Mesenteric fat pad (tissue), 1 donor: ENCODE data around the gene ZGPAT. TPM values are rescaled to one million over a fixed set of nuclear protein-coding genes. Genes with fewer than 3 reads are reported as not detected.

Experiments used
- DNase-seq: peaks from one replicate; pipeline ENCODE4 v3.0.0-alpha.2; 2020; ENCODE audit warnings: low spot score
- total RNA-seq: library from RNA; stranded (reverse); fragmentation: NEBNext Ultra II Directional; extraction: Animal tissue kit (Norgen Biotek cat#: 25700); gene quantifications from one replicate; pipeline ENCODE4 v1.2.1, GENCODE V29; 2021
- donor health status: DM: yes; HTN: yes; CAD: no.

ZGPAT gene
- total RNA-seq, 1 donor from 2014 or later: 26.7 TPM

- DNase-seq: no peak
Observed at GRCh38 chr20:63732118-63733095, 24.6 kb downstream of the ZGPAT start.

GRCh38 chr20:63733117-63733516 is 25.3 kb downstream of the ZGPAT start:
- no peak for DNase-seq

DNA sequence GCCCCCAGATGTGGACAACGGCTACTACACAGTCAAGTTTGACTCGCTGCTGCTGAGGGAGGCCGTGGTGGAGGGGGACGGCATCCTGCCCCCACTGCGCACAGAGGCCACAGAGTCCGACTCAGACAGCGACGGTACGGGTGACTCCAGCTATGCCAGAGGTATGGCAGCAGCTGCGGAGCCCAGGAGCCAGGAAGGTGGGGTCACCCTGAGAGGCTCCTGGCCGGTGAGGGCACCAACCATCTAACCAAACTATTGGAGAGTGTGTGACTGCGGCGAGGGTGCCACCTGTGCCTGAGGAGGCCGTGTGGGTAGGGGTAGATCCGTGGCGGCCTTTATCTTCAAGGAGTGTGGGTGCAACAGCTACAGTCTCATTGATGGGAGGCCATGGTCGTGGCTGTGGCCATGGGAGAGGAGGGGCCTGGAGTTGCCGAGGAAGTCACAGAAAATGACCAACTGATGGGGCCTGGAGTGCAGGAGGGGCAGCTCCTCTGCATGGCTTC is 25.8 kb downstream of the ZGPAT start:
- no peak for DNase-seq

GRCh38 chr20:63734111-63734945 is 26.5 kb downstream of the ZGPAT start:
- no peak for DNase-seq

DNA sequence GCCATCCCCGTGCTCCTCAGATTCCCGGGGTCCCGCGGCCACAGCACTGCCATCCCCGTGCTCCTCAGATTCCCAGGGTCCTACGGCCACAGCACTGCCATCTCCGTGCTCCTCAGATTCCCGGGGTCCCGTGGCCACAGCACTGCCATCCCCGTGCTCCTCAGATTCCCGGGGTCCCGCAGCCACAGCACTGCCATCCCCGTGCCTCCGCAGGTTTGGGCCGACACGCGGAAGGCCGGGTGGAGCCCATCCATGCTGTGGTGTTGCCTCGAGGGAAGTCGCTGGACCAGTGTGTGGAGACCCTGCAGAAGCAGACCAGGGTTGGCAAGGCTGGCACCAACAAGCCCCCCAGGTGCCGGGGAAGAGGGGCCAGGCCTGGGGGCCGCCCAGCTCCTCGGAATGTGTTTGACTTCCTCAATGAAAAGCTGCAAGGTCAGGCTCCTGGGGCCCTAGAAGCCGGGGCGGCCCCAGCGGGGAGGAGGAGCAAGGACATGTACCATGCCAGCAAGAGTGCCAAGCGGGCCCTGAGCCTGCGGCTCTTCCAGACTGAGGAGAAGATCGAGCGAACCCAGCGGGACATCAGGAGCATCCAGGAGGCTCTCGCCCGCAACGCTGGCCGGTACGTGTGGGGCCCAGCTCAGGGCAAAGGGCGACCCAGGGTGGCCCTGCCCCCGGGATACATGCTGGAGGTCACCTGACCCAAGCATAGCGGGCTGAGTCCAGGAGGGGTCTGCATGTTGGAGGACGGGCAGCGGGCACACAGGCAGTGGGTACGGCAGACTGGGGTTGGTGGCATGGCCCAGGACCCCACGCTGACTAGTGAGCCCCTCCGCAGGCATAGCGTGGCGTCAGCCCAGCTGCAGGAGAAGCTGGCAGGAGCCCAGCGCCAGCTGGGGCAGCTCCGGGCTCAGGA is 27.4 kb downstream of the ZGPAT start:
- no peak for DNase-seq

DNA sequence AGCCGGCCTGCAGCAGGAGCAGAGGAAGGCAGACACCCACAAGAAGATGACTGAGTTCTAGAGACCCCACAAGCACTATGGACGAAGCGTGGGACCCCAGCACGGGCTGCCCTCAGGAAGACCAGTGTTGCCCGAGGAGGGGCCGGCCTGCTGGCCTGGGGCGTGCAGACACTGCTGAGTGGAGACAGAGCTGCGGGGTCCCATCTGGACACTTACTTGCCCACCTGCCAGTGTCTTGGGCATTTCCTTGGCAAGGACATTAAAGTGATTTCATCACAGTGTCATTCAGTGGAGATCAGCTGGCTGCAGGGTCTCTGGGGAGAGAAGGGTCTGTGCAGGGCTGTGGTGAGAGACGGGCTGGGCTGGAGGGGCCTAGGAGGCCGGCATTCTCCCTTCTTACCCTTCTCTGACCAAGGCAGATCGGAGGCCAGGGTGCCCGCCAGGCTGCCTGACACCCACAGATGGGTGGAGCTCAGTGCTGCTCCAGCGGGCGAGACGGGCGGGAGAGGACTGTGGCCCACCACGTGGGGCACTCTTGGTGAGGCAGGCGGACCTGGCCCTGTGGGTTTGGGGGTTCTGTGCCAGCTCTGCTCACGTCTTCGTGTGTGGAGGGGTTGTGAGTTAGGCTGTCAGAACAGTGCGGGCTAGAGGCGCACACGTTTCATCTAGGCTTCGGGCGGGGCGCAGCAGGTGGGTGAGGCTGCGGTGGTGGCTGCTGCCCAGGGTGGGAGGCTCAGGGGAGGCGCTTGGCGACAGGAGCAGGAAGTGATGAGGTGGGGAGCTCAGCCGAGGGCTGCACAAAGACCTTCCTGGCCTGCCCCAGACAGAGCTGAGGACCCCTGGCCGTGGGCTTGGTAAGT is 28.2 kb downstream of the ZGPAT start, which contains the start of gene LIME1:
Gene LIME1 (plus strand): TSS at position 806 of the 860 bp plus-strand sequence. CDS start 886 bp downstream, outside the sequence.
- no peak for DNase-seq

- DNase-seq: no peak
Observed at GRCh38 chr20:63736893-63737694, 29.3 kb downstream of the ZGPAT start.

DNA sequence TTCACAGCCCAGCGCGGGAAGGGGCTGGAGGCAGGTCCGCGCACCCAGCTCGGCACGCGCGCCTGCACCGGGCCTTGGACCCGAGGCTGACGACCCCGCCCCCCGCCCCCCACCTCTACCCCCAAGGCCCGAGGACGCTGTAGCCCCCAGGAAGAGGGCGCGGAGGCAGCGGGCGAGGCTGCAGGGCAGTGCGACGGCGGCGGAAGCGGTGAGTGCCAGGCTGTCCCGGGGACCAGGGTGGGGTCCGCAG is 29.8 kb downstream of the ZGPAT start:
- no peak for DNase-seq

DNA sequence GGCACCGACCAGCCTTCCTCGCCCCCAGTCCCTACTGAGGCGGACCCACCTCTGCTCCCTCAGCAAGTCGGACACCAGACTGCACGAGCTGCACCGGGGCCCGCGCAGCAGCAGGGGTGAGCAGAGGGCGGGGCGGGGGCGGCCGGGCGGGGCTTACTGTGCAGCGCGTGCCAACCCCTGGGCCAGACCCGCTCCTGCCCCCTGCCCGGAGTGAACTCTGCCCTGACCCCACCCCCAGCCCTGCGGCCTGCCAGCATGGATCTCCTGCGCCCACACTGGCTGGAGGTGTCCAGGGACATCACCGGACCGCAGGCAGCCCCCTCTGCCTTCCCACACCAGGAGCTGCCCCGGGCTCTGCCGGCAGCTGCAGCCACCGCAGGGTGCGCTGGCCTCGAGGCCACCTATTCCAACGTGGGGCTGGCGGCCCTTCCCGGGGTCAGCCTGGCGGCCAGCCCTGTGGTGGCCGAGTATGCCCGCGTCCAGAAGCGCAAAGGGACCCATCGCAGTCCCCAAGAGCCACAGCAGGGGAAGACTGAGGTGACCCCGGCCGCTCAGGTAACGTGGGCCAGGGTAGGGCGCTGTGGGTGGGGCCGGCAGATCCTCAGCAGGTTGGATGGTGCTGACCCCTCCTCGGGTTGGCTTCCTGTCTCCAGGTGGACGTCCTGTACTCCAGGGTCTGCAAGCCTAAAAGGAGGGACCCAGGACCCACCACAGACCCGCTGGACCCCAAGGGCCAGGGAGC is 30.3 kb downstream of the ZGPAT start:
- DNase-seq: no peak

DNA sequence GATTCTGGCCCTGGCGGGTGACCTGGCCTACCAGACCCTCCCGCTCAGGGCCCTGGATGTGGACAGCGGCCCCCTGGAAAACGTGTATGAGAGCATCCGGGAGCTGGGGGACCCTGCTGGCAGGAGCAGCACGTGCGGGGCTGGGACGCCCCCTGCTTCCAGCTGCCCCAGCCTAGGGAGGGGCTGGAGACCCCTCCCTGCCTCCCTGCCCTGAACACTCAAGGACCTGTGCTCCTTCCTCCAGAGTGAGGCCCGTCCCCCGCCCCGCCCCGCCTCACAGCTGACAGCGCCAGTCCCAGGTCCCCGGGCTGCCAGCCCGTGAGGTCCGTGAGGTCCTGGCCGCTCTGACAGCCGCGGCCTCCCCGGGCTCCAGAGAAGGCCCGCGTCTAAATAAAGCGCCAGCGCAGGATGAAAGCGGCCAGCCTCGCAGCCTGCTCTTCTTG is 30.9 kb downstream of the ZGPAT start:
- no peak for DNase-seq

GRCh38 chr20:63739130-63740069 is 31.6 kb downstream of the ZGPAT start, which contains the start of gene SLC2A4RG:
SLC2A4RG (plus strand) TSS chr20:63739776; CDS start chr20:63739913, 137 bp downstream.
- DNase-seq: no peak

- DNase-seq: no peak
Observed at GRCh38 chr20:63740070-63740626, 32.3 kb downstream of the ZGPAT start.

DNA sequence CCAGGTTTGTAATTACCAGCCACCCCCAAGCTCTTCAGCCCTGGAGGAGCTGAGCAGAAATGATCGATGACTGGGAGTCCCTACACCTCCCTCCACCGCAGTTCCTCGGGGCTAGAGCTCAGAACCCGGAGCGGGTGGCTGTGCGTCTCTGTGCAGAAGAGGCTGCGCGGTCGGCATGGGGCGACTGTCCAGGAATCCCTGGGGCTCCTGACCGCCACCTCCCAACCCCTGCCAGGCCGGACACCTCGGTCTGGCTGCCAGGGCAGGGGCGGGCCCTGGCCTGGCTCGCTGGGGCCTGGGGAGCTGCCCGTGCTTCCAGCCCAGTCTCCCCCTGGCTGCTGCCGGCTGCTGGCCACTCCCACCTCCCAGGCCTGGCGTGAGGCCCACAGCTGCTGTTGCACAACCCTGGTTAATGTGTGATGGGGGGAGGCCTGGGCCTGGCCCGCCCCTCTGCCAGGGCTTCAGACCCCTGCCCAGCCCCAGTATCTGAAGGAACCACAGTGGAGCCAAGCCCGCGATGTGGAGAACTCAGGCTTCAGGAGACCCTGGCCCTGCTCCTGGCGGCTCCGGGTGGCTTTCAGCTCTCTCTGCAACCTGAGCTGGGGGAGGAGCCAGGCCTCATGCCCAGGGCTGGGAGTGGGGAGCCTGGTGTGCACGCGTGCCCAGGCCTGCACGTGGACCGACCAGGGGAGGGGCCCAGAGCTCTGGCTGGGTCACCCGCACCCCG is 33.0 kb downstream of the ZGPAT start:
- DNase-seq: peak; percentile 97

GRCh38 chr20:63741354-63741675 is 33.5 kb downstream of the ZGPAT start:
- DNase-seq: no peak

- DNase-seq: no peak
Observed at GRCh38 chr20:63741676-63742380, 34.0 kb downstream of the ZGPAT start.
